HG03196 (cell line): ENCODE results near the gene ST6GALNAC5.
"Not testable (repeated sequence)": the region's sequence is repeated elsewhere in the genome, so short reads cannot be mapped to it uniquely, and the experiment has no call there.

ENCODE experiments used
- ATAC-seq: cut with Tn5 transposase; IDR thresholded peaks from one replicate; pipeline ENCODE4 v1.9.1; 2021; ENCODE audit not compliant: unreplicated experiment

The ST6GALNAC5 gene

GRCh38 chr1:76933847-76934815 is 66.9 kb downstream of the ST6GALNAC5 start:
- no peak for ATAC-seq

- ATAC-seq: no peak
Measured at GRCh38 chr1:76938304-76938703, 71.0 kb downstream of the ST6GALNAC5 start.

GRCh38 chr1:76939050-76939816 is 72.0 kb downstream of the ST6GALNAC5 start:
- peak; percentile 72 for ATAC-seq

- ATAC-seq: no peak
Measured at GRCh38 chr1:76939817-76940216, 72.5 kb downstream of the ST6GALNAC5 start.

GRCh38 chr1:76940571-76941335 is 73.5 kb downstream of the ST6GALNAC5 start:
- no peak for ATAC-seq

GRCh38 chr1:76942549-76942948 is 75.3 kb downstream of the ST6GALNAC5 start:
- no peak for ATAC-seq

GRCh38 chr1:76944942-76945341 is 77.7 kb downstream of the ST6GALNAC5 start:
- ATAC-seq: no peak

- ATAC-seq: no peak
Measured at GRCh38 chr1:76948846-76949245, 81.6 kb downstream of the ST6GALNAC5 start.

- no peak for ATAC-seq
Measured at GRCh38 chr1:76949503-76949902, 82.2 kb downstream of the ST6GALNAC5 start.

- ATAC-seq: no peak
Measured at GRCh38 chr1:76950306-76950705, 83.0 kb downstream of the ST6GALNAC5 start.

- ATAC-seq: no peak
Measured at GRCh38 chr1:76951153-76951552, 83.9 kb downstream of the ST6GALNAC5 start.

- ATAC-seq: no peak
Measured at GRCh38 chr1:76955652-76956051, 88.4 kb downstream of the ST6GALNAC5 start.

- no peak for ATAC-seq
Measured at GRCh38 chr1:76957961-76958360, 90.7 kb downstream of the ST6GALNAC5 start.

- ATAC-seq: no peak
Measured at GRCh38 chr1:76958828-76959227, 91.5 kb downstream of the ST6GALNAC5 start.

GRCh38 chr1:76959556-76959955 is 92.3 kb downstream of the ST6GALNAC5 start:
- ATAC-seq: no peak

GRCh38 chr1:76961181-76961819 is 94.0 kb downstream of the ST6GALNAC5 start:
- ATAC-seq: no peak

- ATAC-seq: no peak
Measured at GRCh38 chr1:76961820-76962207, 94.5 kb downstream of the ST6GALNAC5 start.

- ATAC-seq: not testable (repeated sequence)
Measured at GRCh38 chr1:76981267-76981666, 114.0 kb downstream of the ST6GALNAC5 start.

GRCh38 chr1:76989976-76990375 is 122.7 kb downstream of the ST6GALNAC5 start:
- ATAC-seq: no peak

- ATAC-seq: no peak
Measured at GRCh38 chr1:76993036-76993435, 125.8 kb downstream of the ST6GALNAC5 start.
